DMS153 treated with DMSO at 0.1 percent for 48 hours (cell line): ENCODE data around the gene CD274.
"Not testable (repeated sequence)": the region's sequence is repeated elsewhere in the genome, so short reads cannot be mapped to it uniquely, and the experiment has no call there.

Source experiments
- DNase-seq: peaks from one replicate; lab custom pipeline; 2025; ENCODE audit not compliant: unreplicated experiment; lab: John Stamatoyannopoulos, UW

Gene CD274

DNA sequence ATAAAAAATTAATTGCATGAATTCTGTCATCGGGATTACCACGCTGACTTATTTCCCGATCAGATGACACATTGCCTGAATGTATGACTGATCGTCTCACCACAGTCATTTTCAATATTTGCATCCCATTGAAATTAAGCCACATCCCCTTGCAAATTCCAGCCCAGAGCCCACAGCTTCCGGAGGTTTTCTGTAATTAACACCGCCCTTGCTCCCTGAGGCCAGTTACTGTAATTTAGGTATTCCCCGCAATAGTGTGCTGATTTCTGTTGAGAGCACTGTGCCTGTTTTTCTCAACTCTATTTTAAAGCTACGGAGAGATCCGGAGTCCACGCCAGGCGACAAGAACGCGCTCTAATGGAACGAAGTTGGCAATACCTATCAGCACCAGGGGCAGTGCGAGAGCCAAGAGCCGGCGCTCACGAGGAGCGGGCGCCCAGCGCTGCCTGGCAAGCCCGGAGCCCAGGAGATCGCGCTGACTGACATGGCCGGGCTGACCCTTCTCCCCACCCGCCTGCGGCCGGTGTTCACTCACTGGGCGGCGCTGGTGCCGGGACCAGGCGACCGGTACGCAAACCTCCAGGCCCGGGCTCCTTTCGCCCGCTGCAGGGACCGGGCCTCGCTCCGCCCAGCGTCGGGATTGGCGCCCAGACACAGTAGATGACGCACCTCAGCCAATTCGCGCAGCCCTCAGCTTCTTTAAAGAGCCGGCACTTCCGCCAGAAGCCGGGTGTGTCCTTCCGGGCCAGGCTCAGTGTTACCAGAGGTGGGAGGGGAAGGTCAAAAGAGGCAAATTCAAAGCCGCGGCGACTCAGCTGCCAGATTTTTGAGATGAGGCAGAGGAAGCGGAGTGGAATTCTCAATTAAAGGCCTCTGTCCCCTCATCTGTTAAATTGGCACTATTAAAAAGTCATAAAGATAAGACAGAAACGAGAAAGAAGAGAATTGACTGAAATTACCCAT, 12.8 kb upstream of the CD274 start, which contains the start of gene PLGRKT:
Gene PLGRKT (minus strand): TSS at position 672 of the 963 bp plus-strand sequence. CDS start 5,948 bp downstream, outside the sequence.
- DNase-seq, result peak; percentile 90

- no peak for DNase-seq
Measured at GRCh38 chr9:5438301-5439162, 11.8 kb upstream of the CD274 start.

DNA sequence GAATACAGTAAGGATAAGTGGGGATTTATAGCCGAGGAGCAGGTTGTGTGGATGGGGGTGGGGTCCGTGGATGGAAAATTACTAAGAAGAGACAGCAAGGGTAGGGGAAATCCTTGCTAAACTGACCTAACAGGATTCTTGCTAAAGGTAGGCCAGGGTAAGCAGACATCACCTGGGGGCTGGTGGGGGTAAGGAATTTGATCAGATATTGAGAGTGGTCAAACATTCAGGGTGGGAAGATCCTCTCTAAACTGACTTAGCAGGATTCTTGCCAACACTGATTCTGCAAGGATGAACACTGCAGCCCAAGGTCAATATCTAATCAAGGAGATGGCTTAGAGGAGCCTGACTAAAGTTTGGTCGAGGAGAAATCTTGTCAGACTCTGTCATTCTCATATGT, 9.9 kb upstream of the CD274 start:
- no peak for DNase-seq

DNA sequence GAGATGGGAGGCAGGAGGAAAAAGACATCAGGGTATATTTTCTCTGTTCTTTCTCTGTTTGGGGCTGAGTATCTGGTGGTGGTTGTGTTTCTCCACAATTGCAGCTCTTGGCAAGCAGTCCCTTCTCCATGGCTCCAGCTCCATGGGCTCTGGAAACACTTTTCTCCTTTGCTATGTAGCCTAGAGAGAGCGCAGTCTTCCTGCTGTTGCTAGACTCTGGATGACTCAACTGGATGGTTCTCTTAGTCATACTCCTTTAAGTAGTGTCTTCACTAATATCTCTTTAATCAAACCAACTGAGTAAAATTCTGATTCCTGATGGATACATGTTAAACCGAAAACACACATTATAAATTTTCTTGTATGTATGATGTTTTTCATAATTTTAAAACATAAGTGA, 9.3 kb upstream of the CD274 start:
- DNase-seq, result no peak

- peak; percentile 34 for DNase-seq
Measured at GRCh38 chr9:5442400-5443011, 7.8 kb upstream of the CD274 start.

- no peak for DNase-seq
Measured at GRCh38 chr9:5443850-5444249, 6.5 kb upstream of the CD274 start.

DNA sequence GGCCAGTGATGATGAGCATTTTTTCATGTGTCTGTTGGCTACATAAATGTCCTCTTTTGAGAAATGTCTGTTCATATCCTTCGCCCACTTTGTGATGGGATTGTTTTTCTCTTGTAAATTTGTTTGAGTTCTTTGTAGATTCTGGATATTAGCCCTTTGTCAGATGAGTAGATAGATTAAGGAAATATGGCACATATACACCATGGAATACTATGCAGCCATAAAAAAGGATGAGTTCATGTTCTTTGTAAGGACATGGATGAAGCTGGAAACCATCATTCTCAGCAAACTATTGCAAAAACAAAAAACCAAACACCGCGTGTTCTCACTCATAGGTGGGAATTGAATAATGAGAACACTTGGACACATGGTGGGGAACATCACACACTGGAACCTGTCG, 5.2 kb upstream of the CD274 start:
- DNase-seq, result not testable (repeated sequence)

DNA sequence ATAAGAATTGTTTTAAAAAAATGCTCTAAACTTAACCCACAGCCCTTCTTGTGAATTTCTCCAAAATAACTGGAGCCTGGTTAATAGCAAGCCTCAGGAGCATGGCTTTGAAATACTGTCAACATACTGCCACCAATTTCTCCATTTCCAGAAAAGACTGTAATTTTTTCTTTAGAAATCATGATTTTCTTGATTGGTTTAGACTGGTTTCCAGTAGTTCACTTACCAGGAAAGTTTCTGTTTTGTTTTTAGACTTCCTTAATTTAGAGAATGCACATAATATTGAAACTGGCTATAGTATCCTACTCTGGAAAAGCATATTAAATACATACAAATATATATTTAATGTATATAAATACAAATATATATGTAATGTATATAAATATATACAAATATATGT, 4.5 kb upstream of the CD274 start:
- no peak for DNase-seq

DNA sequence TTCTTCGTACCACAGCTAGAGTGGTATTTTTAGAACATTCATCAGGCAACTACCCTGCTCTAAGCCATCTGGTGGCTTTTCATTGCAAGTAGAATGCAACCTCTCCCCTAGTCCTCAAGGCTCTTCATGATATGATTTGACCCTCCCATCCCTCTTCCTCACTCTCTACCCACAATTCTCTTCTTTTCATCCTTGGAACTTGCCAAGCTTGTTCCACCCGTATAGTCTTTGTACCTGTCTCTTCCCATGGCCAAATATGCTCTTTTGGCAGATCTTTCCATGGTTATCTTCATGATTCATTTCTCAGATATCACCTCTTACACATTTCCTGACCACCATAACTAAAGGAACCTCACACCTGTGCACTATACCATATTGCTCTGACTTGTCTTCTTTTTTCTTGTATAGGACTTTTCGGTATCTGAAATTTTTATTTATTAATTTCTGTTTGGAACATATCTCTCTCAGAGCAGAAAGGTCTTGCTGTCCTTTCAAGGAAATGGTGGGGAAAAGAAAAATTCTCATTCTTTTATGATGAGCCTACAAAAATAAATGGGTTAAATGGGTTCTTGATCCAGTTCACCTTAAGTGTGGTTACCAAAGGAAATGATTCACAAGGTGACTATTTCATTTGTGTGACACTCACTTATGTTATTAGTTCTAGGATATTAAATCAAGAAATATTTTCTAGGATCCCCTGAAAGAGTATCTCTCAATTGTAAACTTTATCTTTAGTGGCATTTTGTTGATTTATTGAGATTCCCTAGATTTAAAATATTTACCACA, 3.7 kb upstream of the CD274 start:
- DNase-seq, result no peak

DNA sequence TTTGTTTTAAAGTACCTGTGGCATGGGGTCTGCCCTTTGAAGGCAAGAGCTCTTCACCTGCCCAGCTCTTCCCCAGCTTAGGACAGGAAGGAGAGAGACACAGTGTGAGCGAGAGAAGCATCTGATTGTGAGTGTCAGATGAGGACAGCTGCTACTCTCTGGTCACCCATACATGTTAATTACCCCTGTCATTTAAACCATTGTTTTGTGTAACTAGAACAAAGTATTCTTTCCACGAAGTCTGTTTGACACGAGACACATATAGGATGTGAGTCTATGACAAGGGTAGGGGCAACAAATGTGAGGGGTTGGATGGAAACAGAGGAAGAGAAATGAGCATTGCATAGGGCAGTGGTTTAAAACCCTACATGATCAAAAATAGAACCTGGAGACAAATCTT, 3.0 kb upstream of the CD274 start:
- no peak for DNase-seq

DNA sequence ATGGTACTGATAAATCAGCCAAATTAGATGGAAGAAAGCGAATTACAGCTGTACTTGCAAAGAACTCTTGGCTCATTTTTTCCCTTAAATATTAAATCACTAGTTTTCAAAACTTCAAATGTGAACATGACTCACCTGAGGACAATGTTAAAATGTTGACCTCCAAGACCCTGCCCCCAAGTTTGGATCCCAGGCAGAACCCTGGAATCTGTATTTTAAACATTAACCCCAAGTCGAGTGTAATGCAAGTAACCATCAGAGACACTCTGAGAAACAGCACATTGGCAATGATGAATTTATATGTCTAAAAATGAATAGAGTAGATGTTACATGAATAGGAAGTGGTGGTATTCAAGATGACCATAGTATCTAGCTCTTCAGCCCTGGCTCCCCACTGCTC, 2.3 kb upstream of the CD274 start:
- DNase-seq, result no peak

DNA sequence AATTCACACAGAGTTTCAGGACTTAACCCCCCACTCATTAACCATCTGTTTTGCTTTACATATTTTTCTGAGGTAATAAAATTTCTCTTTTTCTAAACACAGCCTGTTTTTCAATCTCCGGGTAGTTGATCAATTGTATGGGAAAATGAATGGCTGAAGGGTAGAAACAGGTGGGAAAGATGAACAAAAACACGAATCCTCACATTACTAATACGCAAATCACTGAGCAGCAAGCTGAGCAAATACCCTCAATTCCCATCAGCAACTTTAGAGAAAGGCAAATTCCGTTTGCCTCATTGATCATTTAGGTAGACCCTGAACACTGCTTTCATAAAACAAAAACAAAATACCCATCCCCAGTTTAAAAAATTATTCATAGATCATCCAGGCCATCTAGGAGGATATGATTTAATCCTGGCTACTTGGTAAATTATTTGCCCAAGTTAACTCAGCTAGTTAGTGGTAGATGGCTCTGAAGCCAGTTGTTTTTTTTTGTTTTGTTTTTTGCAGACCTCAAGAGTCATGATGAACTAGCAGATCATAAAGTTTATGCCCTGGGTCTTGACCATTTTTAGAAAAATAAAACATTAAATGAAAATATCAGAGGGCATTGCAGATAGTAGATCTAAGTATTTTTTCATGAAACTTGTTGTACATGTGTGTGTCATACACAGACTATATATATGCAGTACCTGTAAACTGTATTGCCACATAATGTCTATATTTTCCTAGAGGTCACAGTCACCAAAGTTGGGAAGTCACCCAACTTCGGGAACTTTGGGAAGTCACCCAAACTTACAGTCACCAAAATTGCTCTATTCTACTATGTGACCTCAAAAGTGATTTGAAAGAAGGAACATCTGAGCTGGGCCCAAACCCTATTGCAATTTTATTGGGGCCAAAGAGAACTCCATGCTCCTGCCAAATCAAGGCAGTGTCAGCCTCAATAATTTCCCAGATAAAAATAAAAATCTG, 1.6 kb upstream of the CD274 start:
- no peak for DNase-seq

- no peak for DNase-seq
Measured at GRCh38 chr9:5449521-5450358, 602 bp upstream of the CD274 start.

GRCh38 chr9:5452286-5452609, 1.9 kb downstream of the CD274 start:
- no peak for DNase-seq

DNA sequence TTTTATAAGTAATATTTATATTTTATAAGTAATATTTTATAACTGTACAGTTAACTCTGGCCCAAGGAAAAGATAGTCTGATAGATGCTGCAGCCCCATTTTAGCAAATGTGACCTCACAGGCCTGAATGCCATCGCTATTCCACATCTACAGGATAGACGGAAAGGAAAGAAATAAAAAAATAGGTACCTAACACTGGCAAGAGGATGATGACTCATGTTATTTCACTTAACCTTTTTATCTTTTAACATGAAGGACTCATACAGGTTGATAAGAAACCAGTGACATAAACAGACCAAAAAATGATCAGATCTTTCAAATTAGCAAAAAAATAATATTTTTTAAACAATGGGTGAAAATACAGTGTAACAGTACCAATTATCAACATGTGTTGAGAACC, 2.7 kb downstream of the CD274 start:
- no peak for DNase-seq

GRCh38 chr9:5453673-5454072, 3.3 kb downstream of the CD274 start:
- no peak for DNase-seq

GRCh38 chr9:5455181-5455580, 4.8 kb downstream of the CD274 start:
- DNase-seq, result no peak

- DNase-seq, result no peak
Measured at GRCh38 chr9:5459289-5459829, 9.0 kb downstream of the CD274 start.
